HG03135 (cell line): Measurements from ENCODE around the gene BID.
"Not testable (repeated sequence)": the region's sequence is repeated elsewhere in the genome, so short reads cannot be mapped to it uniquely, and the experiment has no call there.

Experiments used
- ATAC-seq: cut with Tn5 transposase; IDR thresholded peaks from one replicate; pipeline ENCODE4 v1.9.1; 2021; ENCODE audit warnings: mild to moderate bottlenecking, moderate library complexity; ENCODE audit not compliant: unreplicated experiment

BID gene

GRCh38 chr22:17705951-17706900, 68.0 kb downstream of the BID start:
- no peak for ATAC-seq

- no peak for ATAC-seq
Observed at GRCh38 chr22:17705546-17705945, 68.7 kb downstream of the BID start.

GRCh38 chr22:17703811-17704210, 70.5 kb downstream of the BID start:
- no peak for ATAC-seq

- no peak for ATAC-seq
Observed at GRCh38 chr22:17700778-17701177, 73.5 kb downstream of the BID start.

- no peak for ATAC-seq
Observed at GRCh38 chr22:17699696-17700340, 74.5 kb downstream of the BID start.

GRCh38 chr22:17698948-17699347, 75.3 kb downstream of the BID start:
- ATAC-seq: no peak

GRCh38 chr22:17698276-17698675, 76.0 kb downstream of the BID start:
- ATAC-seq: not testable (repeated sequence)

- not testable (repeated sequence) for ATAC-seq
Observed at GRCh38 chr22:17697196-17697595, 77.1 kb downstream of the BID start.

GRCh38 chr22:17695986-17696385, 78.3 kb downstream of the BID start:
- no peak for ATAC-seq

GRCh38 chr22:17694752-17695151, 79.5 kb downstream of the BID start:
- no peak for ATAC-seq

- no peak for ATAC-seq
Observed at GRCh38 chr22:17694193-17694592, 80.1 kb downstream of the BID start.

GRCh38 chr22:17692841-17693240, 81.4 kb downstream of the BID start:
- no peak for ATAC-seq

GRCh38 chr22:17684245-17684644, 90.0 kb downstream of the BID start:
- ATAC-seq: no peak
